GM13977 (cell line): ENCODE results near the gene CYGB.

Experiments
- DNase-seq: peaks from one replicate; pipeline ENCODE4 v3.0.0; 2012; ENCODE audit warnings: low spot score
- in situ Hi-C: fragments of 300-500 bp; cut with MboI; formaldehyde crosslinking; loops from one replicate; pipeline ENCODE4 v1.12.0; 2022; ENCODE audit warnings: low sequenced_read_pairs, low pct_unique_long_range_greater_than_20kb, mixed read lengths, inconsistent platforms; ENCODE audit not compliant: unreplicated experiment
- TF ChIP-seq, protein P1 (sequence below): IDR thresholded peaks from 2 replicates; pipeline ENCODE4 v1.5.1; 2012; ENCODE audit warnings: mild to moderate bottlenecking, control low read depth; ENCODE audit not compliant: insufficient read depth; ENCODE audit errors: extremely low read depth, missing control alignments

Gene CYGB

DNA sequence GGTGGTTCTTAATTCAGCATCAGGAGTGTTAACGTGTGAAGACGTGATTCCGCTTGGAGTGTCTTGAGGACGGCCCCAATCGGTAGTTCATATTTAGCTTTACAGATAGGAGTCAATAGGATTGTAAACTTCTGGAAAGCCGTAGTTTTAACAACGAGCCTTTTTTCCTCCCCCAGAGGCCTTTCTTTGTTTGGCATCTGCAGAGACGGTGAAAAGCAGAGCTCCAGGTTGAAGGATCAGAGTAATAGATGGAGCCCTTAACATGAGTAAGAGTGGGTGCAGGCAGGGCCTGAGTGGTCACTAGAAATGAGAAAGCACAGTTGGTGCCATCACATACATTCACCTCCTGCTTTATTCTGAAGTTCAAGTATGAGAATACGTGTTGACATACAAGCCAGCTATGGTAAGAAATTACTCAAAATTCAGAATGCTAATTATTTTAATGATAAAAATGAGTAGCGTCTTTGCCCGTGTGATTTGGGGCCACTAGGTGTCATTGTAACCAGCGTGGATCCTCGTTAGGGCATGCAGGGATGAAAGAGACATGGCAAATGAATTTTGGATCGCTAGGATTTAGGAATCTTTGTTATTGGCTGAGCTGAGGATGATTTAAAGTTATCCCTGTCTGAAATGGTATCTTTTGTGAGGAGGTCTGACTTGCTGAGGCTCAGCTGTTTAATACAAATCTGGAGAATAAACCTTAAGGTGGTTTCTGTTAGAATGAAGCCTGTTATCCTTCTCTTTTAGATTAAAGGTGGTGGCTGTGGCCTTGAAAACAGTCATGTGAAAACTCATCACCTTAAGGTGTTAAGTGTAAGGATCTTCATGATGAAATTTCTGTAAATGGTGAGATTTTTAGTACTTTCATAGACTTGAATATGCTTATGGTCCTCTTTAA, 20.9 kb upstream of the CYGB start:
- no peak for DNase-seq
- TF ChIP-seq, protein P1, sequence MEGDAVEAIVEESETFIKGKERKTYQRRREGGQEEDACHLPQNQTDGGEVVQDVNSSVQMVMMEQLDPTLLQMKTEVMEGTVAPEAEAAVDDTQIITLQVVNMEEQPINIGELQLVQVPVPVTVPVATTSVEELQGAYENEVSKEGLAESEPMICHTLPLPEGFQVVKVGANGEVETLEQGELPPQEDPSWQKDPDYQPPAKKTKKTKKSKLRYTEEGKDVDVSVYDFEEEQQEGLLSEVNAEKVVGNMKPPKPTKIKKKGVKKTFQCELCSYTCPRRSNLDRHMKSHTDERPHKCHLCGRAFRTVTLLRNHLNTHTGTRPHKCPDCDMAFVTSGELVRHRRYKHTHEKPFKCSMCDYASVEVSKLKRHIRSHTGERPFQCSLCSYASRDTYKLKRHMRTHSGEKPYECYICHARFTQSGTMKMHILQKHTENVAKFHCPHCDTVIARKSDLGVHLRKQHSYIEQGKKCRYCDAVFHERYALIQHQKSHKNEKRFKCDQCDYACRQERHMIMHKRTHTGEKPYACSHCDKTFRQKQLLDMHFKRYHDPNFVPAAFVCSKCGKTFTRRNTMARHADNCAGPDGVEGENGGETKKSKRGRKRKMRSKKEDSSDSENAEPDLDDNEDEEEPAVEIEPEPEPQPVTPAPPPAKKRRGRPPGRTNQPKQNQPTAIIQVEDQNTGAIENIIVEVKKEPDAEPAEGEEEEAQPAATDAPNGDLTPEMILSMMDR, result peak; percentile 73
- in situ Hi-C loops, result no loop called here

DNA sequence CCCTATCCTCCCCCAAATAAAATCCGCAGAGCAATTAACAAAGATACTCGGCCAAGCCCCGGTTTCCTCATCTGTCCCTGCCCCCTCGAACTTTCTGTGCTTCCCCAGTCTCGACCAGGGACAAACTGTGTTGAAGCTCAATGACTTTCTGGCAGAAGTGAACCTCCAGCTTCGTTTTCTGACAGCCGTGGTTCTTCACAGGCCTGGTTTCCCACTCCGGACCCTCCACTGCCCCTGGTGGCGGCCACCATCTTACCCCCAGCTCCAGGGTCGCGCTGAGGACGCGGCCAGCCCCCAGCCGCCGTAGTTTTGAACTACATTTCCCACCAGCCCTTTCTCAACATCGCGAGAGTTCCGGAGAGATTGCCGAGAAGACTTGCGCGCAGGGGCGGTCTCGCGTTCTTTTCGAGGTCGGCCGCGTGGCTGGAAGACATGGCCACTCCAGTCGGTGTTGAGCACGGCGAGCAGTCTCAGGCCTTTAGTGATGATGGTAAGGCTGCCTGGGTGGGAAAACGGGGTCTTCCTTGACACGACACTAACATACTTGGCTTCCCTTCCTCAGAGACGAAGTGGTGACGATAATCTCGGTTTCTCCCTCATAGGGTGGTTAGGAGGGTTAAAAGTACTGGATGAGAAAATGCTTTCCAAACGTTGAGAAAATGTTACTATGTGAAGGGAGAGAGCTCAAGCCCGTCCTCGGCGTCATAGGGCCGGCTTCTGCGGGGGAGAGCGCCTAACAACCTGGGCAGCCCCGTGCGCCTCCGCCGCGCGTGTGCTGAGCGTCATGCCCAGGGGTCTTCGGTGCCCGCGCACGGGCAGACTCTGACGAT, 20.1 kb upstream of the CYGB start:
- TF ChIP-seq, protein P1, result peak; percentile 55
- in situ Hi-C loops, result no loop called here
- peak; percentile 91 for DNase-seq

DNA sequence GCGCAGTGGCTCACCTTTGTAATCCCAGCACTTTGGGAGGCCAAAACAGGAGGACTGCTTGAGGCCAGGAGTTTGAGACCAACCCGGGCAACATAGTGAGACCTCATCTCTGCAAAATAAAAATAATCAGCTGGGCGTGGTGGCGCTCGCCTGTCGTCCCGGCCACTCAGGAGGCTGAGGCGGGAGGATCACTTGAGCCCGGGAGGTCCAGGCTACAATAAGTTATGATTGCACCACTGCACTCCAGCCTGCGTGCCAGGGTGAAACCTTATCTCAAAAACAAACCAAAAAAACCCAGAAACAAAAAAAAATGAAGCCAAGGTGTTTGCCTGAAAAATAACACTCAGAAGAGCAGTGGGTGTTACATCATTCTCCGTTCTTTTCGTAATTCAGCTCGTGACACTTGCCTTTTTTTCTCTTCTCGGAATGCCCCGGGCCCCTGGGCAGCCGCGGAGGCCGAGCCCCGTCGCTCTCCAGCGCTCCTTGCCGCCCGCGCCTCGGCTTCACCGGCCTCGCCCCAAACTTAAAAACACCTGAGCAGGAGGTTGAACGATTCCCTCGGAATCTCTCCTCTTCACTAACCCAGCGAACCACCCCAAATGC, 19.4 kb upstream of the CYGB start:
- TF ChIP-seq, protein P1, result no peak
- no peak for DNase-seq
- in situ Hi-C loops, result no loop called here

DNA sequence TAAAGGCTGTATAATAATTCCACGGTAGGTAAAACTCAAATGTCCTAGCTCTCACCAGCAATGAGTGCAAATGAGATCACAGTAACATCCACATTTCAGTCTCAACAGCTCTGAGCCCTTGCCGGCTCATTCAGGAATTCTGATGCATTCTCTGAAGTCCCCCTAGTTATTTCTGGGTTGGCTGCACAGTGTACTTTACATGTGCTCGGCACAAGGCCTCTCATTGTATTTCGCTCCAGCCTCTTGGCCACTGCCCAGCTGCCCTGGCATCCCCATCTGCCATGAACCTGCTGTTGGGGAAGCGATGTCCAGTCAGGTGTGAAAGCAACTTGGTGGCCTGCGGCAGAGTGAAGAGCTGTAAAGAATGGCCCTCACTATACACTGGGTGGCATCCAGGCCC, 16.6 kb upstream of the CYGB start:
- in situ Hi-C loops, result no loop called here
- DNase-seq, result no peak
- TF ChIP-seq, protein P1, result no peak

DNA sequence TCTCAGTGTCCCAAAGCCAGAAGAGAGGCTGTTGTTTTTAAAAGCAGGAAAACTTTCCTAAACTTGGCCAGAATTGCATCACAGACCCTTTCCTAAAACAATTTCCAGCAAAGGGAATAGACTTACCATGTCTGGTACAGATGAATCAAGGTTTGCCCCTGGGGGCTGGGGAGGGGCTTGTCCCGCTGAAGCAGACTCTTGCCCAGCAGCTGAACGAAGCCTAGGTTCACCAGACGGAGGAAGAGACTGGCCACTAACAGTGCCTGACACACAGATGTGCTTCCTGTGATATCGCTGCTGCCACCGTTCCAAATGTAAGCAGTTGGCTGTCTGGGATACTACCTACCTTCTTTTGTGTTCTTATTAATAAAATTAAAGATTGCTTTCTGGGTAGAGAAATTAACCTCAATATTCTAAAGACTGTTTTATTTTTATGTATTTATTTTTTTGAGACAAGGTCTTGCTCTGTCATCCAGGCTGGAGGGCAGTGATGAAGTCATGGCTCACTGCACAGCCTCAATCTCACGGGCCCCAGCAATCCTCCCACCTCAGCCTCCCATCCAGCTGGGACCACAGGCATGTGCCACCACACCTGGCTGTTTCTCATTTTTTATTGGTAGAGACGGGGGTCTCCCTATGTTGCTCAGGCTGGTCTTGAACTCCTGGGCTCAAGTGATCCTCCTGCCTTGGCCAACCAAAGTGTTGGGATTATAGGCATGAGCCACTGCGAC, 15.8 kb upstream of the CYGB start:
- no peak for DNase-seq
- in situ Hi-C loops, result no loop called here
- TF ChIP-seq, protein P1, result no peak

DNA sequence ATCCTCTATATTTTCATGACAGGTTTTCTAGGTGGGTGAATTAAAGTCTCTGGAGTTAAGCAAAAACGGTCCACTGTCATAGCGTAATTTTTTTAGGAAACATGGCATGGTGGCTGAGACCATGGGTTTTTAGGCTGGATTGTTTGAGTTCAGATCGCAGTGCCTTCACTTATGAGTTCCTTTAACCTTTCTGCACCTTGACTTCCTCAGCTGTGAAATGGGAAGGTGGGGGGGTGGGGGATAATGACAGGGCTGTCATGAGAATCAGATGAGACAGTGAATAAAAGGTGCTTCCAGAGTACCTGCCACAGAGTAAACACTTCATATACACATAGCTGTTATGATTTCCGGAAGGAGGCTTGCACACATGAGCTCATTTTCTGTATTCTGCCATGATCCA, 14.2 kb upstream of the CYGB start:
- in situ Hi-C loops, result no loop called here
- TF ChIP-seq, protein P1, result no peak
- DNase-seq, result no peak
